Smooth muscle cell (in vitro differentiated cells): ENCODE results near the gene GIMAP1. TPM values are rescaled to one million over a fixed set of nuclear protein-coding genes. Genes with fewer than 3 reads are reported as not detected.

Experiments used
- DNase-seq: peaks from one replicate; lab custom pipeline; 2025; ENCODE audit not compliant: unreplicated experiment; lab: John Stamatoyannopoulos, UW
- H2AFZ ChIP-seq: fragments of 200-600 bp; sonication (generic); 2 replicates; pipeline ENCODE4 v1.6.0; 2016; ENCODE audit warnings: antibody characterized with exemption, low read depth, mild to moderate bottlenecking
- H3F3A ChIP-seq: fragments of 200-600 bp; sonication (generic); 2 replicates; pipeline ENCODE4 v1.6.0; 2017; ENCODE audit warnings: antibody characterized with exemption, low read depth
- H3K27ac ChIP-seq: fragments of 200-600 bp; sonication (generic); 2 replicates; pipeline ENCODE4 v1.5.1; 2016; ENCODE audit warnings: low read depth, mild to moderate bottlenecking
- H3K27me3 ChIP-seq: fragments of 200-600 bp; sonication (generic); 2 replicates; pipeline ENCODE4 v1.6.1; 2016; ENCODE audit warnings: low read depth, mild to moderate bottlenecking
- H3K36me3 ChIP-seq: fragments of 200-600 bp; sonication (generic); 2 replicates; pipeline ENCODE4 v1.5.1; 2016; ENCODE audit warnings: low read depth
- H3K4me1 ChIP-seq: fragments of 200-600 bp; sonication (generic); 2 replicates; pipeline ENCODE4 v1.5.1; 2016; ENCODE audit warnings: low read depth
- H3K4me2 ChIP-seq: fragments of 200-600 bp; sonication (generic); 2 replicates; pipeline ENCODE4 v1.6.0; 2016; ENCODE audit warnings: mild to moderate bottlenecking
- H3K4me3 ChIP-seq: fragments of 200-600 bp; sonication (generic); 2 replicates; pipeline ENCODE4 v1.5.1; 2016; ENCODE audit warnings: mild to moderate bottlenecking
- H3K79me2 ChIP-seq: fragments of 200-600 bp; sonication (generic); 2 replicates; pipeline ENCODE4 v1.6.0; 2016; ENCODE audit warnings: low read depth, mild to moderate bottlenecking
- H3K9ac ChIP-seq: fragments of 200-600 bp; sonication (generic); 2 replicates; pipeline ENCODE4 v1.6.0; 2016; ENCODE audit warnings: low read depth
- H3K9me3 ChIP-seq: fragments of 200-600 bp; sonication (generic); replicated peaks from 2 replicates; pipeline ENCODE4 v1.5.1; 2016; ENCODE audit warnings: low read depth
- H4K20me1 ChIP-seq: fragments of 200-600 bp; sonication (generic); 2 replicates; pipeline ENCODE4 v1.6.0; 2016; ENCODE audit warnings: low read depth
- CTCF ChIP-seq: fragments of 200-600 bp; sonication (generic); IDR thresholded peaks from 2 replicates; pipeline ENCODE4 v1.5.1; 2017; ENCODE audit warnings: borderline replicate concordance, mild to moderate bottlenecking, antibody characterized with exemption; ENCODE audit not compliant: insufficient read depth, poor library complexity, severe bottlenecking
- WGBS: methylation state at CpG from one replicate; pipeline ENCODE4 v1.1.7; 2016; ENCODE audit warnings: low lambda C conversion rate; 5-methylcytosine and 5-hydroxymethylcytosine counted together
- polyA plus RNA-seq: library from polyadenylated mRNA; unstranded; fragments of >200 nt; fragmentation: Nextera tagmentation; extraction: Ambion mirVana; gene quantifications from 2 replicates; pipeline ENCODE4 v1.2.1, GENCODE V29; 2016
- total RNA-seq: library from RNA; depleted of rRNA; stranded (reverse); fragments of >200 nt; gene quantifications from 2 replicates; pipeline ENCODE4 v1.2.3, GENCODE V29; 2014

The GIMAP1 gene
- total and polyA plus RNA-seq, 2 experiments from 2014 or later = not detected

- H3K27ac ChIP-seq = no peak overlapping the region
- H4K20me1 ChIP-seq = no peaks in the 10 kb centered on the region
- no peaks in the 10 kb centered on the region for H3F3A ChIP-seq
- H3K36me3 ChIP-seq = no peaks in the 10 kb centered on the region
- no peak overlapping the region for H3K9ac ChIP-seq
- no peaks in the 10 kb centered on the region for H3K79me2 ChIP-seq
- no peaks in the 10 kb centered on the region for H3K9me3 ChIP-seq
- no peaks in the 10 kb centered on the region for H3K4me1 ChIP-seq
- TF ChIP-seq CTCF = no peak
- no peak overlapping the region for H3K4me2 ChIP-seq
- peaks cover 37% of the 10 kb centered on the region for H3K27me3 ChIP-seq
- no peak overlapping the region for H3K4me3 ChIP-seq
- no peak for DNase-seq
- WGBS = 71% methylated on average over 3 of the region's 3 CpGs
- no peak overlapping the region for H2AFZ ChIP-seq
Measured at GRCh38 chr7:150734254-150734653, 17.8 kb downstream of the GIMAP1 start.

GRCh38 chr7:150735596-150736358, 19.4 kb downstream of the GIMAP1 start:
- no peak for TF ChIP-seq CTCF
- Histone ChIP-seq H4K20me1 (no peaks in the 10 kb centered on the region), H3K4me2 (no peak overlapping the region), H3K27ac (no peak overlapping the region), H3K9me3 (no peaks in the 10 kb centered on the region), H3K9ac (no peak overlapping the region), H3K27me3 (peaks cover 52% of the 10 kb centered on the region), H3K4me1 (no peaks in the 10 kb centered on the region), H3K4me3 (no peak overlapping the region), H3K79me2 (no peaks in the 10 kb centered on the region), H3K36me3 (no peaks in the 10 kb centered on the region), H3F3A (no peaks in the 10 kb centered on the region), H2AFZ (no peak overlapping the region)
- DNase-seq = no peak
- 24% methylated on average over 3 of the region's 3 CpGs for WGBS

- no peaks in the 10 kb centered on the region for H3K9me3 ChIP-seq
- WGBS = 64% methylated on average over 4 of the region's 4 CpGs
- H3K4me3 ChIP-seq = no peak overlapping the region
- no peaks in the 10 kb centered on the region for H4K20me1 ChIP-seq
- H3K4me1 ChIP-seq = no peaks in the 10 kb centered on the region
- no peak for TF ChIP-seq CTCF
- H3K79me2 ChIP-seq = no peaks in the 10 kb centered on the region
- H3K36me3 ChIP-seq = no peaks in the 10 kb centered on the region
- H3K4me2 ChIP-seq = no peak overlapping the region
- no peak overlapping the region for H2AFZ ChIP-seq
- no peak overlapping the region for H3K9ac ChIP-seq
- no peaks in the 10 kb centered on the region for H3F3A ChIP-seq
- no peak for DNase-seq
- peaks cover 63% of the 10 kb centered on the region for H3K27me3 ChIP-seq
- H3K27ac ChIP-seq = no peak overlapping the region
Measured at GRCh38 chr7:150736864-150737263, 20.5 kb downstream of the GIMAP1 start.
